Right lobe of liver (tissue), 4 donors: ENCODE data around the gene DEFB132.

ENCODE experiments used
- CTCF ChIP-seq, 4 donors: fragments of 200-600 bp in 3 of 4; fragments of 450-650 bp in 1 of 4; IDR thresholded peaks; one replicate each; pipeline versions ENCODE4 v1.5.1 to v1.8.0; 2016 to 2022; ENCODE audit warnings: antibody characterized with exemption in 4 of 4, mild to moderate bottlenecking in 2 of 4
- POLR2A ChIP-seq: fragments of 450-650 bp; IDR thresholded peaks from one replicate; pipeline ENCODE4 v1.6.1; 2017; ENCODE audit warnings: antibody characterized with exemption, mild to moderate bottlenecking
- donor health status: DM: no; HTN: no; CAD: no.
- donor health status: DM: no; HTN: no; CAD: no.
- donor health status: DM: no; HTN: yes; CAD: no.

- TF ChIP-seq CTCF (IDR thresholded peaks at IDR 0.05) (no peak), POLR2A (no peak)
Observed at GRCh38 chr20:309841-310644, 52.5 kb downstream of the DEFB132 start.
